HepG2 (cell line): ENCODE data around the gene FCN3. TPM values are rescaled to one million over a fixed set of nuclear protein-coding genes. Genes with fewer than 3 reads are reported as not detected.

ENCODE experiments used
- EED ChIP-seq: sonication (generic); formaldehyde crosslinking; IDR thresholded peaks from 2 replicates; pipeline ENCODE4 v1.5.0; 2020; ENCODE audit warnings: mild to moderate bottlenecking, missing genetic modification reagents
- ESRRA ChIP-seq: sonication (generic); formaldehyde crosslinking; IDR thresholded peaks from 2 replicates; pipeline ENCODE4 v1.5.1; 2020; ENCODE audit warnings: mild to moderate bottlenecking, low read depth, missing genetic modification reagents
- EZH2 ChIP-seq: conservative IDR thresholded peaks from 2 replicates; pipeline ENCODE4 v1.6.1; 2012; ENCODE audit warnings: mild to moderate bottlenecking, low read depth, low read length, moderate library complexity
- GATAD1 ChIP-seq: IDR thresholded peaks from 2 replicates; pipeline ENCODE4 v1.6.1; 2016; ENCODE audit warnings: missing genetic modification reagents, missing compliant biosample characterization
- HOXD1 ChIP-seq: sonication (generic); formaldehyde crosslinking; IDR thresholded peaks from 2 replicates; pipeline ENCODE4 v1.5.0; 2020; ENCODE audit warnings: missing genetic modification reagents
- IRF9 ChIP-seq: sonication (generic); formaldehyde crosslinking; IDR thresholded peaks from 2 replicates; pipeline ENCODE4 v1.8.0; 2022; ENCODE audit warnings: missing genetic modification reagents, mild to moderate bottlenecking, borderline replicate concordance
- LCORL ChIP-seq, 2 experiments: fragments of 450-650 bp in 1 of 2; sonication (generic) in 1 of 2; formaldehyde crosslinking in 1 of 2; IDR thresholded peaks; 2 replicates each; pipeline versions ENCODE4 v1.5.0 to v1.6.1; 2017 to 2020; ENCODE audit warnings: antibody characterized with exemption in 1 of 2, missing genetic modification reagents in 1 of 2
- PHF20 ChIP-seq: sonication (generic); formaldehyde crosslinking; IDR thresholded peaks from 2 replicates; pipeline ENCODE4 v1.5.0; 2020; ENCODE audit warnings: mild to moderate bottlenecking, missing genetic modification reagents
- SAP130 ChIP-seq: IDR thresholded peaks from 2 replicates; pipeline ENCODE4 v1.6.1; 2016; ENCODE audit warnings: low read depth
- TRAFD1 ChIP-seq: sonication (generic); formaldehyde crosslinking; IDR thresholded peaks from 2 replicates; pipeline ENCODE4 v1.5.1; 2020; ENCODE audit warnings: missing genetic modification reagents, mild to moderate bottlenecking, borderline replicate concordance
- ZBTB38 ChIP-seq: sonication (generic); formaldehyde crosslinking; IDR thresholded peaks from 2 replicates; pipeline ENCODE4 v1.5.1; 2020; ENCODE audit warnings: mild to moderate bottlenecking, missing genetic modification reagents
- ZHX1 ChIP-seq: sonication (generic); formaldehyde crosslinking; IDR thresholded peaks from 2 replicates; pipeline ENCODE4 v1.8.1; 2022; ENCODE audit warnings: low read depth, mild to moderate bottlenecking, missing genetic modification reagents
- ZNF234 ChIP-seq: sonication (generic); formaldehyde crosslinking; conservative IDR thresholded peaks from 2 replicates; pipeline ENCODE4 v1.5.1; 2020; ENCODE audit warnings: mild to moderate bottlenecking, missing genetic modification reagents
- ZNF343 ChIP-seq: sonication (generic); formaldehyde crosslinking; IDR thresholded peaks from 2 replicates; pipeline ENCODE4 v1.4.0; 2020; ENCODE audit warnings: mild to moderate bottlenecking, missing genetic modification reagents
- ZNF431 ChIP-seq: sonication (generic); formaldehyde crosslinking; IDR thresholded peaks from 2 replicates; pipeline ENCODE4 v1.9.0; 2022; ENCODE audit warnings: missing genetic modification reagents, low read depth, mild to moderate bottlenecking, borderline replicate concordance
- ZNF567 ChIP-seq: sonication (generic); formaldehyde crosslinking; IDR thresholded peaks from 2 replicates; pipeline ENCODE4 v1.8.1; 2023; ENCODE audit warnings: mild to moderate bottlenecking, missing genetic modification reagents, borderline replicate concordance
- ZNF605 ChIP-seq: sonication (generic); formaldehyde crosslinking; IDR thresholded peaks from 2 replicates; pipeline ENCODE4 v1.8.0; 2022; ENCODE audit warnings: mild to moderate bottlenecking, missing genetic modification reagents
- ZNF652 ChIP-seq: IDR thresholded peaks from 2 replicates; pipeline ENCODE4 v1.6.1; 2016; ENCODE audit warnings: low read depth, borderline replicate concordance
- ZNF687 ChIP-seq: sonication (generic); formaldehyde crosslinking; IDR thresholded peaks from 2 replicates; pipeline ENCODE4 v1.5.1; 2020; ENCODE audit warnings: mild to moderate bottlenecking, missing genetic modification reagents, moderate library complexity
- polyA plus RNA-seq, 8 experiments: library from polyadenylated mRNA; depleted of rRNA in 3 of 8; stranded (reverse) in 7 of 8; unstranded in 1 of 8; fragments of >200 nt; fragmentation: Illumina TruSeq in 4 of 8; extraction: Trizol in 4 of 8; gene quantifications; 2 replicates each; pipeline versions ENCODE4 v1.2.1 to v1.2.3, GENCODE V29; 2011 to 2016; ENCODE audit warnings: low read depth in 4 of 8, missing spikeins in 1 of 8, mixed read lengths in 1 of 8; ENCODE audit not compliant: insufficient read depth in 1 of 8
- total RNA-seq, 5 experiments: library from RNA; depleted of rRNA; stranded (reverse); fragments of >200 nt; fragmentation: Illumina TruSeq; extraction: Trizol; gene quantifications; 2 replicates each; pipeline ENCODE4 v1.2.3, GENCODE V29; 2016; ENCODE audit warnings: low read depth in 1 of 5

Gene FCN3
- total and polyA plus RNA-seq, 2 of the 13 experiments (the other 11 are each of a cell fraction or from before 2014, with no cell fraction given) = not detected

GRCh38 chr1:27357281-27358037 is 17.2 kb downstream of the FCN3 start (continued):
- TF ChIP-seq ZNF687 (peak; percentile 73), ZHX1 (no peak), EED (CRISPR knock-in tag) (peak; percentile 45; the same call in 1 of the 2 replicates), ZBTB38 (CRISPR knock-in tag) (peak; percentile 49; the same call in 1 of the 2 replicates), TRAFD1 (CRISPR knock-in tag) (no peak), GATAD1 (CRISPR knock-in tag) (no peak), HOXD1 (CRISPR knock-in tag) (0 out of 2 replicates have a peak, but pooled peaks have one; percentile 26), ESRRA (CRISPR knock-in tag) (no peak), ZNF234 (CRISPR knock-in tag) (no peak), SAP130 (CRISPR knock-in tag) (peak; percentile 31; the same call in 1 of the 2 replicates), ZNF431 (CRISPR knock-in tag) (no peak), LCORL (IDR thresholded peaks at IDR 0.05) (no peak), LCORL (CRISPR knock-in tag; IDR thresholded peaks at IDR 0.05) (0 out of 2 replicates have a peak, but pooled peaks have one; percentile 36), PHF20 (no peak), IRF9 (no peak), ZNF652 (CRISPR knock-in tag) (no peak), ZNF343 (no peak), ZNF605 (no peak), ZNF567 (CRISPR knock-in tag) (no peak), EZH2 (no peak)
